IMR-90 (cell line): Measurements from ENCODE around the gene RFX2. TPM values are rescaled to one million over a fixed set of nuclear protein-coding genes. Genes with fewer than 3 reads are reported as not detected.

Experiments used
- ATAC-seq: fragments of 200-7000 bp; cut with Tn5 transposase; 2 replicates; pipeline ENCODE4 v1.9.1; 2020; ENCODE audit warnings: low read depth, mild to moderate bottlenecking, moderate library complexity
- BruUV-seq: library from RNA; stranded (reverse); fragments of 400-500 nt; replicated peaks from 2 replicates; lab custom pipeline; 2021; lab: Mats Ljungman, UMichigan
- CTCF ChIA-PET: fragments of 300-600 bp; formaldehyde crosslinking; extraction: SDS; loops from one replicate; lab custom pipeline; 2021; ENCODE audit warnings: antibody characterized with exemption; lab: Yijun Ruan, JAX
- POLR2A ChIA-PET: fragments of 300-600 bp; sonication (Branson Sonifier 250); formaldehyde crosslinking; loops from one replicate; lab custom pipeline; 2022; ENCODE audit warnings: antibody characterized with exemption; ENCODE audit not compliant: unreplicated experiment; lab: Charles Lee
- DNase-seq: peaks from one replicate; pipeline ENCODE4 v3.0.0; 2013
- H2AFZ ChIP-seq: replicated peaks from 2 replicates; pipeline ENCODE3; 2013; ENCODE audit warnings: low read length, mild to moderate bottlenecking; ENCODE audit not compliant: poor library complexity
- H2AK5ac ChIP-seq: 2 replicates; pipeline ENCODE4 v1.6.1; 2013; ENCODE audit warnings: low read depth, low read length, inconsistent platforms
- H2AK9ac ChIP-seq: replicated peaks from 2 replicates; pipeline ENCODE3; 2013; ENCODE audit warnings: mild to moderate bottlenecking, low read depth, low read length, moderate library complexity; ENCODE audit not compliant: poor library complexity
- H2BK120ac ChIP-seq: 2 replicates; pipeline ENCODE4 v1.6.1; 2013; ENCODE audit warnings: low read depth, low read length, inconsistent platforms
- H2BK15ac ChIP-seq: 3 replicates; pipeline ENCODE4 v1.6.1; 2013; ENCODE audit warnings: low read depth, low read length, inconsistent platforms
- H2BK20ac ChIP-seq: 2 replicates; pipeline ENCODE4 v1.6.1; 2013; ENCODE audit warnings: low read depth, mild to moderate bottlenecking, inconsistent platforms, low read length, moderate library complexity
- H2BK5ac ChIP-seq: 2 replicates; pipeline ENCODE4 v1.6.1; 2013; ENCODE audit warnings: mild to moderate bottlenecking, low read depth, low read length, inconsistent platforms; ENCODE audit not compliant: poor library complexity, severe bottlenecking
- H3K14ac ChIP-seq: replicated peaks from 2 replicates; pipeline ENCODE4 v1.6.1; 2013; ENCODE audit warnings: low read depth, low read length, inconsistent platforms
- H3K18ac ChIP-seq: 2 replicates; pipeline ENCODE4 v1.6.1; 2013; ENCODE audit warnings: low read depth, low read length, control low read depth
- H3K23ac ChIP-seq: 2 replicates; pipeline ENCODE4 v1.6.1; 2013; ENCODE audit warnings: low read depth, low read length, inconsistent platforms
- H3K27ac ChIP-seq: 2 replicates; pipeline ENCODE4 v1.5.1; 2013; ENCODE audit warnings: mild to moderate bottlenecking, control low read depth, low read length; ENCODE audit not compliant: insufficient read depth
- H3K27me3 ChIP-seq: 2 replicates; pipeline ENCODE4 v1.6.1; 2013; ENCODE audit warnings: low read length; ENCODE audit not compliant: control insufficient read depth, insufficient read depth
- H3K36me3 ChIP-seq: 2 replicates; pipeline ENCODE4 v1.6.1; 2013; ENCODE audit warnings: low read length, mixed read lengths; ENCODE audit not compliant: control insufficient read depth, insufficient read depth
- H3K4ac ChIP-seq: 2 replicates; pipeline ENCODE4 v1.6.1; 2013; ENCODE audit warnings: low read depth, low read length, inconsistent platforms
- H3K4me1 ChIP-seq: 2 replicates; pipeline ENCODE4 v1.6.1; 2013; ENCODE audit warnings: low read length, mixed read lengths; ENCODE audit not compliant: control insufficient read depth, insufficient read depth
- H3K4me2 ChIP-seq: 2 replicates; pipeline ENCODE4 v1.6.1; 2013; ENCODE audit warnings: low read depth, mild to moderate bottlenecking, control low read depth, low read length, moderate library complexity
- H3K4me3 ChIP-seq: 2 replicates; pipeline ENCODE4 v1.5.1; 2013; ENCODE audit warnings: low read depth, mild to moderate bottlenecking, control low read depth, low read length, moderate library complexity; ENCODE audit not compliant: insufficient read depth
- H3K56ac ChIP-seq: 2 replicates; pipeline ENCODE4 v1.6.1; 2013; ENCODE audit warnings: low read length, inconsistent platforms; ENCODE audit not compliant: insufficient read depth; ENCODE audit errors: extremely low read depth
- H3K79me1 ChIP-seq, 2 experiments: 2 replicates each; pipeline ENCODE4 v1.6.1; 2013; ENCODE audit warnings: low read length in 2 of 2, inconsistent platforms in 1 of 2, low read depth in 1 of 2
- H3K9ac ChIP-seq: 2 replicates; pipeline ENCODE4 v1.6.1; 2013; ENCODE audit warnings: low read depth, low read length, control low read depth
- H3K9me1 ChIP-seq: 2 replicates; pipeline ENCODE4 v1.6.1; 2013; ENCODE audit warnings: low read length, inconsistent platforms; ENCODE audit not compliant: insufficient read depth
- H3K9me3 ChIP-seq: 2 replicates; pipeline ENCODE4 v1.6.1; 2013; ENCODE audit warnings: low read length; ENCODE audit not compliant: control insufficient read depth, insufficient read depth
- H4K20me1 ChIP-seq: 2 replicates; pipeline ENCODE4 v1.6.1; 2013; ENCODE audit warnings: low read length, inconsistent platforms; ENCODE audit not compliant: insufficient read depth
- H4K5ac ChIP-seq: 2 replicates; pipeline ENCODE4 v1.6.1; 2013; ENCODE audit warnings: mild to moderate bottlenecking, low read depth, low read length, control low read depth
- H4K8ac ChIP-seq, 2 experiments: 2 replicates each; pipeline ENCODE4 v1.6.1; 2013; ENCODE audit warnings: low read depth in 2 of 2, low read length in 2 of 2, control low read depth in 1 of 2, inconsistent platforms in 1 of 2
- H4K91ac ChIP-seq: 2 replicates; pipeline ENCODE4 v1.6.1; 2013; ENCODE audit warnings: low read depth, low read length, inconsistent platforms; ENCODE audit not compliant: insufficient read depth
- CEBPB ChIP-seq: IDR thresholded peaks from 2 replicates; pipeline ENCODE4 v1.6.1; 2012; ENCODE audit warnings: low read depth, low read length, improper control_type of control experiment
- CHD1 ChIP-seq: IDR thresholded peaks from 2 replicates; pipeline ENCODE4 v1.6.1; 2012; ENCODE audit warnings: low read depth, low read length, improper control_type of control experiment
- FOS ChIP-seq: fragments of 150-350 bp; IDR thresholded peaks from 2 replicates; pipeline ENCODE4 v1.6.1; 2016; ENCODE audit warnings: low read depth, low read length
- MAFK ChIP-seq: IDR thresholded peaks from 2 replicates; pipeline ENCODE4 v1.6.1; 2012; ENCODE audit warnings: low read depth, low read length, improper control_type of control experiment
- MAZ ChIP-seq: IDR thresholded peaks from 2 replicates; pipeline ENCODE4 v1.6.1; 2012; ENCODE audit warnings: low read depth, mild to moderate bottlenecking, low read length, improper control_type of control experiment, moderate library complexity, borderline replicate concordance
- MXI1 ChIP-seq: IDR thresholded peaks from 2 replicates; pipeline ENCODE4 v1.6.1; 2012; ENCODE audit warnings: low read depth, mild to moderate bottlenecking, low read length, moderate library complexity, borderline replicate concordance
- NFE2L2 ChIP-seq: fragments of 150-350 bp; IDR thresholded peaks from 2 replicates; pipeline ENCODE4 v1.6.1; 2016; ENCODE audit warnings: low read depth, mild to moderate bottlenecking, low read length
- RAD21 ChIP-seq: IDR thresholded peaks from 2 replicates; pipeline ENCODE4 v1.6.1; 2012; ENCODE audit warnings: low read length, improper control_type of control experiment
- RCOR1 ChIP-seq: IDR thresholded peaks from 2 replicates; pipeline ENCODE4 v1.6.1; 2012; ENCODE audit warnings: mild to moderate bottlenecking, low read length, improper control_type of control experiment; ENCODE audit not compliant: insufficient replicate concordance
- SMC3 ChIP-seq: fragments of 150-350 bp; IDR thresholded peaks from 2 replicates; pipeline ENCODE4 v1.6.1; 2016; ENCODE audit warnings: low read depth, mild to moderate bottlenecking, antibody characterized with exemption, low read length, moderate library complexity
- WGBS, 2 experiments: methylation state at CpG; one replicate each; pipeline versions ENCODE4 v1.1.5 to v1.1.7; 2013; ENCODE audit warnings: missing lambda C conversion rate in 2 of 2; ENCODE audit not compliant: insufficient read length in 1 of 2; ENCODE audit errors: extremely low coverage in 2 of 2; 5-methylcytosine and 5-hydroxymethylcytosine counted together
- dilution Hi-C: fragments of 300-500 bp; cut with HindIII; formaldehyde crosslinking; loops from one replicate; pipeline ENCODE4 v1.14.3; 2018; ENCODE audit warnings: low sequenced_read_pairs; ENCODE audit not compliant: unreplicated experiment
- in situ Hi-C: fragments of 300-500 bp; cut with MboI; formaldehyde crosslinking; loops from 3 replicates; pipeline ENCODE4 v1.14.3; 2019; ENCODE audit warnings: low sequenced_read_pairs, inconsistent platforms, mixed read lengths
- intact Hi-C: fragments of 100-400 bp; cut with micrococcal nuclease; formaldehyde crosslinking; loops from 2 replicates; pipeline ENCODE4 v1.10.0; 2022
- polyA plus RNA-seq, 3 experiments: library from polyadenylated mRNA; depleted of rRNA; stranded (reverse); fragments of >200 nt; gene quantifications; 2 replicates each; pipeline ENCODE4 v1.2.3, GENCODE V29; 2012; ENCODE audit warnings: low replicate concordance in 1 of 3
- total RNA-seq: library from RNA; depleted of rRNA; stranded (reverse); fragments of >200 nt; gene quantifications from 2 replicates; pipeline ENCODE4 v1.2.3, GENCODE V29; 2012
- TF ChIP-seq, protein P1 (sequence below): fragments of 150-350 bp; IDR thresholded peaks from 2 replicates; pipeline ENCODE4 v1.6.1; 2017; ENCODE audit warnings: mild to moderate bottlenecking, antibody characterized with exemption, low read length, low read depth
- TF ChIP-seq, protein P2 (sequence below): fragments of 150-350 bp; IDR thresholded peaks from 2 replicates; pipeline ENCODE4 v1.6.1; 2016; ENCODE audit warnings: low read depth, mild to moderate bottlenecking, low read length, moderate library complexity, borderline replicate concordance
- TF ChIP-seq, protein P3 (sequence below): conservative IDR thresholded peaks from 2 replicates; pipeline ENCODE4 v1.5.1; 2012; ENCODE audit warnings: mild to moderate bottlenecking, low read depth, low read length, improper control_type of control experiment

RFX2 gene
- total and polyA plus RNA-seq, 2 of the 4 experiments (the other 2 are of a cell fraction): 2.2 to 4.9 TPM

DNA sequence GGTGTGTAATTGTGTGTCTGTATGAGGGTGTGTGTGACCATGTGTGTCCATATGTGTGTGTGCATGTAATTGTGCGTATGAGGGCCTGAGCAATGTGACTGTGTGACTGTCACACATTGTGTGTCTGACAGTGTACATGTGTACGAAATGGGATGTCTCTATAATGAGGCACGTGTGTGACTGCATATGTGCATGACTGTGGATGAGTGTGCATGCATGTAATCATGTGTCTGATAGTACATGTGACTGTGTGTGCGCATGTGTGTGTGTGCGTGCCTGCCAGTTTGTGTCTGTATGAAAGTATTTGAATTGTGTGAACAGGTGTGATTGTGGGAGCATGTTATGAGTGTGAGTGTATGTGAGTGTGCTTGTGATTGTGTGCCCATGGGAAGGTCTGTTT lies 22.9 kb upstream of the RFX2 start:
- H3K4me2 ChIP-seq: no peak overlapping the region
- H2AK5ac ChIP-seq: no peak overlapping the region
- H3K4ac ChIP-seq: no peak overlapping the region
- H3K56ac ChIP-seq: no peak overlapping the region
- H2AFZ ChIP-seq: no peak overlapping the region
- no peaks in the 10 kb centered on the region; the same call in 1 of the 2 replicates for H4K20me1 ChIP-seq
- H3K23ac ChIP-seq: no peak overlapping the region
- H4K5ac ChIP-seq: no peak overlapping the region
- H3K27ac ChIP-seq: no peak overlapping the region
- POLR2A ChIA-PET: no interaction called here
- H3K27me3 ChIP-seq: no peaks in the 10 kb centered on the region
- in situ Hi-C loops: loop anchor here (25.0 kb wide), 1 partner anchor 729 kb away; no protein-coding TSS in a partner anchor
- H3K79me1 ChIP-seq: no peaks in the 10 kb centered on the region
- H3K4me1 ChIP-seq: peaks cover 3% of the 10 kb centered on the region; the same call in 1 of the 2 replicates
- 83% methylated on average over 5 of the region's 5 CpGs; no CpG with 5 or more reads in 1 of the 2 experiments for WGBS, 2 experiments
- no peak overlapping the region for H3K14ac ChIP-seq
- H4K91ac ChIP-seq: no peak overlapping the region
- no peak overlapping the region for H3K9ac ChIP-seq
- no peak overlapping the region for H2BK15ac ChIP-seq
- peaks cover under 1% of the 10 kb centered on the region; the same call in 1 of the 2 replicates for H3K9me3 ChIP-seq
- dilution Hi-C loops: no loop called here
- H3K4me3 ChIP-seq: no peak overlapping the region
- no peak overlapping the region for H2AK9ac ChIP-seq
- no peak overlapping the region for H3K18ac ChIP-seq
- TF ChIP-seq RCOR1: no peak
- TF ChIP-seq SMC3: no peak
- TF ChIP-seq MXI1: no peak
- TF ChIP-seq, protein P1, sequence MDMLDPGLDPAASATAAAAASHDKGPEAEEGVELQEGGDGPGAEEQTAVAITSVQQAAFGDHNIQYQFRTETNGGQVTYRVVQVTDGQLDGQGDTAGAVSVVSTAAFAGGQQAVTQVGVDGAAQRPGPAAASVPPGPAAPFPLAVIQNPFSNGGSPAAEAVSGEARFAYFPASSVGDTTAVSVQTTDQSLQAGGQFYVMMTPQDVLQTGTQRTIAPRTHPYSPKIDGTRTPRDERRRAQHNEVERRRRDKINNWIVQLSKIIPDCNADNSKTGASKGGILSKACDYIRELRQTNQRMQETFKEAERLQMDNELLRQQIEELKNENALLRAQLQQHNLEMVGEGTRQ: no peak
- no peak for TF ChIP-seq NFE2L2
- TF ChIP-seq CEBPB: no peak
- no peak for TF ChIP-seq FOS
- TF ChIP-seq CHD1: no peak
- no peak for TF ChIP-seq RAD21
- TF ChIP-seq, protein P2, sequence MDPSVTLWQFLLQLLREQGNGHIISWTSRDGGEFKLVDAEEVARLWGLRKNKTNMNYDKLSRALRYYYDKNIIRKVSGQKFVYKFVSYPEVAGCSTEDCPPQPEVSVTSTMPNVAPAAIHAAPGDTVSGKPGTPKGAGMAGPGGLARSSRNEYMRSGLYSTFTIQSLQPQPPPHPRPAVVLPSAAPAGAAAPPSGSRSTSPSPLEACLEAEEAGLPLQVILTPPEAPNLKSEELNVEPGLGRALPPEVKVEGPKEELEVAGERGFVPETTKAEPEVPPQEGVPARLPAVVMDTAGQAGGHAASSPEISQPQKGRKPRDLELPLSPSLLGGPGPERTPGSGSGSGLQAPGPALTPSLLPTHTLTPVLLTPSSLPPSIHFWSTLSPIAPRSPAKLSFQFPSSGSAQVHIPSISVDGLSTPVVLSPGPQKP: no peak
- TF ChIP-seq MAZ: no peak
- TF ChIP-seq MAFK: no peak
- TF ChIP-seq, protein P3, sequence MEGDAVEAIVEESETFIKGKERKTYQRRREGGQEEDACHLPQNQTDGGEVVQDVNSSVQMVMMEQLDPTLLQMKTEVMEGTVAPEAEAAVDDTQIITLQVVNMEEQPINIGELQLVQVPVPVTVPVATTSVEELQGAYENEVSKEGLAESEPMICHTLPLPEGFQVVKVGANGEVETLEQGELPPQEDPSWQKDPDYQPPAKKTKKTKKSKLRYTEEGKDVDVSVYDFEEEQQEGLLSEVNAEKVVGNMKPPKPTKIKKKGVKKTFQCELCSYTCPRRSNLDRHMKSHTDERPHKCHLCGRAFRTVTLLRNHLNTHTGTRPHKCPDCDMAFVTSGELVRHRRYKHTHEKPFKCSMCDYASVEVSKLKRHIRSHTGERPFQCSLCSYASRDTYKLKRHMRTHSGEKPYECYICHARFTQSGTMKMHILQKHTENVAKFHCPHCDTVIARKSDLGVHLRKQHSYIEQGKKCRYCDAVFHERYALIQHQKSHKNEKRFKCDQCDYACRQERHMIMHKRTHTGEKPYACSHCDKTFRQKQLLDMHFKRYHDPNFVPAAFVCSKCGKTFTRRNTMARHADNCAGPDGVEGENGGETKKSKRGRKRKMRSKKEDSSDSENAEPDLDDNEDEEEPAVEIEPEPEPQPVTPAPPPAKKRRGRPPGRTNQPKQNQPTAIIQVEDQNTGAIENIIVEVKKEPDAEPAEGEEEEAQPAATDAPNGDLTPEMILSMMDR: no peak
- no peak for DNase-seq
- H3K9me1 ChIP-seq: 0 out of 2 replicates have a peak, but pooled peaks cover 3% of the 10 kb centered on the region
- no TSS peak for BruUV-seq
- no peak for ATAC-seq
- intact Hi-C loops: no loop called here
- H2BK20ac ChIP-seq: no peak overlapping the region
- H2BK120ac ChIP-seq: no peak overlapping the region
- no peak overlapping the region for H4K8ac ChIP-seq
- CTCF ChIA-PET: no interaction called here
- no peaks in the 10 kb centered on the region for H3K36me3 ChIP-seq
- H2BK5ac ChIP-seq: no peak overlapping the region
